Central memory CD8-positive, alpha-beta T cell (primary cell): ENCODE results near the gene ATP8A1.
A peak's percentile ranks its signal among the peaks of the same experiment; 100 is the strongest.
"Not testable (repeated sequence)": the region's sequence is repeated elsewhere in the genome, so short reads cannot be mapped to it uniquely, and the experiment has no call there.

Experiments used
- ATAC-seq: fragments of 150-1000 bp; cut with Tn5 transposase; replicated peaks from 2 replicates; pipeline ENCODE4 v1.10.0; 2022; ENCODE audit warnings: mild to moderate bottlenecking, moderate FRiP score, moderate number of reproducible peaks; ENCODE audit not compliant: poor library complexity, severe bottlenecking; ENCODE audit errors: extremely low read depth
- DNase-seq, 2 donors: peaks; one replicate each; pipeline ENCODE4 v3.0.0; 2021; ENCODE audit warnings: low spot score in 2 of 2
- H3K27ac Mint-ChIP-seq: one replicate; pipeline ENCODE4 v1.8.0; 2022; ENCODE audit warnings: low read depth, mild to moderate bottlenecking, moderate library complexity, mixed read lengths
- H3K27me3 Mint-ChIP-seq: one replicate; pipeline ENCODE4 v1.8.0; 2022; ENCODE audit warnings: mixed read lengths
- H3K36me3 Mint-ChIP-seq: one replicate; pipeline ENCODE4 v1.8.0; 2022; ENCODE audit warnings: mild to moderate bottlenecking, moderate library complexity, mixed read lengths; ENCODE audit not compliant: insufficient read depth
- H3K4me1 Mint-ChIP-seq: one replicate; pipeline ENCODE4 v1.8.0; 2022; ENCODE audit warnings: mixed read lengths
- H3K4me3 Mint-ChIP-seq: one replicate; pipeline ENCODE4 v1.8.0; 2022; ENCODE audit warnings: mild to moderate bottlenecking, moderate library complexity, mixed read lengths
- H3K9me3 Mint-ChIP-seq: one replicate; pipeline ENCODE4 v1.8.0; 2022; ENCODE audit warnings: mixed read lengths

The ATP8A1 gene

GRCh38 chr4:42396752-42397634, 259.9 kb downstream of the ATP8A1 start, which contains the start of gene SHISA3:
SHISA3 (plus strand) TSS chr4:42397488; CDS start chr4:42398057, 569 bp downstream.
- DNase-seq (no peak), ATAC-seq (no peak)
- H3K27me3 Mint-ChIP-seq: peaks cover 67% of the 10 kb centered on the region
- H3K4me1 Mint-ChIP-seq: peaks cover 35% of the 10 kb centered on the region
- H3K36me3 Mint-ChIP-seq: no peaks in the 10 kb centered on the region
- no peak within 1 kb of the TSS for H3K27ac Mint-ChIP-seq
- H3K9me3 Mint-ChIP-seq: no peaks in the 10 kb centered on the region
- peak within 1 kb of the TSS; percentile 77 for H3K4me3 Mint-ChIP-seq

- Mint-ChIP-seq H3K27me3 (peaks cover 63% of the 10 kb centered on the region), H3K9me3 (no peaks in the 10 kb centered on the region), H3K4me1 (peaks cover 35% of the 10 kb centered on the region), H3K4me3 (peak overlapping the region; percentile 77), H3K27ac (no peak overlapping the region), H3K36me3 (no peaks in the 10 kb centered on the region)
- ATAC-seq (no peak), DNase-seq (no peak)
These were observed 260.5 kb downstream of the ATP8A1 start for GRCh38 chr4:42396361-42396751.

- ATAC-seq: no peak
- Mint-ChIP-seq H3K36me3 (no peaks in the 10 kb centered on the region), H3K4me1 (peaks cover 35% of the 10 kb centered on the region), H3K27me3 (peaks cover 56% of the 10 kb centered on the region), H3K27ac (no peak overlapping the region), H3K9me3 (no peaks in the 10 kb centered on the region), H3K4me3 (no peak overlapping the region)
- DNase-seq: no peak
These were observed 261.3 kb downstream of the ATP8A1 start for GRCh38 chr4:42395595-42395994.

GRCh38 chr4:42392436-42392835, 264.5 kb downstream of the ATP8A1 start:
- DNase-seq: no peak
- no peak for ATAC-seq
- no peaks in the 10 kb centered on the region for H3K9me3 Mint-ChIP-seq
- H3K4me3 Mint-ChIP-seq: no peak overlapping the region
- no peaks in the 10 kb centered on the region for H3K36me3 Mint-ChIP-seq
- H3K27ac Mint-ChIP-seq: no peak overlapping the region
- H3K27me3 Mint-ChIP-seq: peaks cover 29% of the 10 kb centered on the region
- peaks cover 11% of the 10 kb centered on the region for H3K4me1 Mint-ChIP-seq

DNA sequence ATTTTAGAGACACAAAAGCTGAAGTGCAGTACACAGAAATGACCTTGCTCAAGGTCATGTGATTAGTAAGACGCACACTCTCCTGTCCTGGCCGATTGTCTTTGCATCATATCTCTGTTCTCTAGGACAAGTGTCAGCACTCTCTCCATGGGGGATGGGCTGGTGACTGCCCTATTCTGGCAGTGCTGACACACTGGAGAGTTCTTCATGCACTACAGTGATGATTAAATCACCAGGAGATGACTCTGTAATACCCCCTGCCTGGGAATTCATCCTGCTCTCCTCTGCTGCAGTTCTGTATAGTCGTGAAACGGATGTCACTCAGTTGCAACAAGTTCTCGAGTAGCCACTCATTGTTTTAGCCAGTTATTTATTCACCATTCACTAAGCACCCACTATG, 264.9 kb downstream of the ATP8A1 start:
- no peak for ATAC-seq
- no peak for DNase-seq
- Mint-ChIP-seq H3K9me3 (no peaks in the 10 kb centered on the region), H3K4me1 (peaks cover 6% of the 10 kb centered on the region), H3K4me3 (no peak overlapping the region), H3K27ac (no peak overlapping the region), H3K27me3 (peaks cover 29% of the 10 kb centered on the region), H3K36me3 (no peaks in the 10 kb centered on the region)

GRCh38 chr4:42391355-42391664, 265.6 kb downstream of the ATP8A1 start:
- Mint-ChIP-seq H3K9me3 (no peaks in the 10 kb centered on the region), H3K27ac (no peak overlapping the region), H3K4me3 (no peak overlapping the region), H3K27me3 (peaks cover 29% of the 10 kb centered on the region), H3K36me3 (no peaks in the 10 kb centered on the region), H3K4me1 (no peaks in the 10 kb centered on the region)
- no peak for ATAC-seq
- no peak for DNase-seq

GRCh38 chr4:42390622-42391354, 266.1 kb downstream of the ATP8A1 start:
- Mint-ChIP-seq H3K27me3 (peaks cover 25% of the 10 kb centered on the region), H3K4me3 (no peak overlapping the region), H3K4me1 (no peaks in the 10 kb centered on the region), H3K27ac (no peak overlapping the region), H3K9me3 (no peaks in the 10 kb centered on the region), H3K36me3 (no peaks in the 10 kb centered on the region)
- DNase-seq (no peak), ATAC-seq (no peak)

GRCh38 chr4:42385516-42385915, 271.4 kb downstream of the ATP8A1 start:
- ATAC-seq: no peak
- Mint-ChIP-seq H3K4me3 (no peak overlapping the region), H3K27me3 (peaks cover 33% of the 10 kb centered on the region), H3K4me1 (no peaks in the 10 kb centered on the region), H3K36me3 (peaks cover 3% of the 10 kb centered on the region), H3K27ac (no peak overlapping the region), H3K9me3 (no peaks in the 10 kb centered on the region)
- DNase-seq: no peak

GRCh38 chr4:42381666-42382065, 275.2 kb downstream of the ATP8A1 start:
- Mint-ChIP-seq H3K9me3 (no peaks in the 10 kb centered on the region), H3K36me3 (peaks cover 3% of the 10 kb centered on the region), H3K4me3 (no peak overlapping the region), H3K4me1 (no peaks in the 10 kb centered on the region), H3K27ac (no peak overlapping the region), H3K27me3 (peaks cover 44% of the 10 kb centered on the region)
- DNase-seq (no peak), ATAC-seq (no peak)

GRCh38 chr4:42377497-42377896, 279.4 kb downstream of the ATP8A1 start:
- no peak overlapping the region for H3K27ac Mint-ChIP-seq
- DNase-seq (no peak), ATAC-seq (no peak)
- H3K4me3 Mint-ChIP-seq: no peak overlapping the region
- peaks cover 54% of the 10 kb centered on the region for H3K27me3 Mint-ChIP-seq
- H3K9me3 Mint-ChIP-seq: no peaks in the 10 kb centered on the region
- no peaks in the 10 kb centered on the region for H3K4me1 Mint-ChIP-seq
- H3K36me3 Mint-ChIP-seq: no peaks in the 10 kb centered on the region

- H3K27me3 Mint-ChIP-seq: peaks cover 29% of the 10 kb centered on the region
- not testable (repeated sequence) for ATAC-seq, H3K4me3 Mint-ChIP-seq, H3K27ac Mint-ChIP-seq, H3K9me3 Mint-ChIP-seq, H3K36me3 Mint-ChIP-seq, DNase-seq, H3K4me1 Mint-ChIP-seq
These were observed 284.6 kb downstream of the ATP8A1 start for GRCh38 chr4:42372303-42372702.

DNA sequence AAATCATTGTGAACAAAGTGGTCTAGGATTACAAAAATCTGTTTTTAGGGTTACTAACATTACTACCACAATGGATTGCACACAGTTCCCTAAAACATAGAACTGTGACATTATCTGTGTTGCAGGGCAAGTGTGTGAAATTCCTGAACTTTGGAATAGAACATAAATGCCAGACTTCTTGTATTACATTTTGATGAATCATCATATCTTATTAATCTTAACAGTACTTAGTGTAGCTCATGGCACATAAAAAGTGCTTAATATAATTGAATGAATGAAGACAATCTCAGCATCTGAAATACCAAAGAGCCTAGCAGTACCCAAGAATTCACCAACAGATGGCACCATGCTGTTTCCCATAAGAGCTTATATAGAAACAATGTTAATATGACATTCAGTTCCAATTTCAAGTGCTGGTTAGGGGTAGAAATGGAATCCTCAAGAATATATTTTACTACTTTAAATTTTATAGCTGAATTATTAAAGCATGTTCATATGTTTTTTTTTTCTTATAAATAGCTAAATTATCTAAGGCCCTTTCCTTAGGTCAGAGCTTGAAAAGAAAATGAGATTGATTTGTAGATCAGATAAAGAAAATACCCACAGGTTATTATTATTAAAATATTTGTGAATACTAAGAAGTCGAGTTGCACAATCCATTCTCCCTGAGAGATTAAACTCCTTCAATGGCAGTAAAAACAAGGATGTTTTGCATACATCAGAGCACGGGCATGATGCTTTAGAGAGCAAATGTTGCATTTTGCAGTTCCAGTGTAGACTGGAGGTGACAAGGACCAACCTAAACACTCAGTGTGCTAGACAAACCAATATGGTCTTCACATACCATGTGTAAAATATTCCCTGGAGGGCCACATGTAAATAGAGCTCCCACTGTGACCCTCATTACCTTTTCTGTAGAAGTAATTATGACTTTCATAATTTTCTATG, 285.3 kb downstream of the ATP8A1 start:
- DNase-seq: no peak
- no peak overlapping the region for H3K27ac Mint-ChIP-seq
- no peaks in the 10 kb centered on the region for H3K4me1 Mint-ChIP-seq
- peaks cover 36% of the 10 kb centered on the region for H3K27me3 Mint-ChIP-seq
- H3K9me3 Mint-ChIP-seq: no peaks in the 10 kb centered on the region
- H3K4me3 Mint-ChIP-seq: no peak overlapping the region
- no peaks in the 10 kb centered on the region for H3K36me3 Mint-ChIP-seq
- ATAC-seq: no peak
